ENCODE measurements around the gene NMNAT3.

DNA sequence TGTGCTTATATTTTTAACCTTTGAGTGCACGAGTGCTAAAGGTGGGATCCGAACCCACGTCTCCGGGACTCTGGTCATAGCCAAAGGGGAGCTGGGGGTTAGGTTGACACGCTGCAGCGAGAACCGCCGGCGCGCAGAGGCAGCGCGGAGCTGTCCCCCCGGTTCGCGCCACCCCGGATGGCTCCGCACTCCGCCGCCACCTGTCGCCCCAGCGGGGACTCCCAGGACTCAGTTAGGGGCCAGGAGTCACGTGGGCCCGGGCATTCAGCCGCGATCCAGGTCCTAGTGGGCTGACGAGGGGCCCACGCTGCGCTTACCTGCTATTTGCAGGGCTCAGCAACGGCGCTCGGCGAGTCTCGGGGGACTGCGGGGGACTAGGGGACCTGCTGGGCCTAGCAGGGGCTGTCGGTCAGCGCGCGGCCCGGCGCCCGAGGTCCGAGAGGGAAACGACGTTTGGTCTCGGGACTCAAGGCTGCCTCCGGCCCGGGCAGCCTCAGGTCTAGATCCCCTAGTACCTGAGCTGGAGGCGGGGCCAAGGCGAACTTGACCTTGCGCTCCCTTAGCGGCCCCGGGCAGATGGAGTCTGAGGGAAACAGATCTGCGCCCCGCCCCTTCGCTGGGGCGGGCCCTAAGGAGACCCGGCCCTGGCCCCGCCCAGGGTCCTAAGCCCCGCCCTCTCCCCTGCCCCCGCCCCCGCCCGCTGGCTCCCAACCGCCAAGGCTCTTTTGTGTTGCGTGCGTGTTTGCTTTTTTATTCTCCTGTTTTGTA, at the start of gene NMNAT3:
- TF ChIP-seq, protein P1, sequence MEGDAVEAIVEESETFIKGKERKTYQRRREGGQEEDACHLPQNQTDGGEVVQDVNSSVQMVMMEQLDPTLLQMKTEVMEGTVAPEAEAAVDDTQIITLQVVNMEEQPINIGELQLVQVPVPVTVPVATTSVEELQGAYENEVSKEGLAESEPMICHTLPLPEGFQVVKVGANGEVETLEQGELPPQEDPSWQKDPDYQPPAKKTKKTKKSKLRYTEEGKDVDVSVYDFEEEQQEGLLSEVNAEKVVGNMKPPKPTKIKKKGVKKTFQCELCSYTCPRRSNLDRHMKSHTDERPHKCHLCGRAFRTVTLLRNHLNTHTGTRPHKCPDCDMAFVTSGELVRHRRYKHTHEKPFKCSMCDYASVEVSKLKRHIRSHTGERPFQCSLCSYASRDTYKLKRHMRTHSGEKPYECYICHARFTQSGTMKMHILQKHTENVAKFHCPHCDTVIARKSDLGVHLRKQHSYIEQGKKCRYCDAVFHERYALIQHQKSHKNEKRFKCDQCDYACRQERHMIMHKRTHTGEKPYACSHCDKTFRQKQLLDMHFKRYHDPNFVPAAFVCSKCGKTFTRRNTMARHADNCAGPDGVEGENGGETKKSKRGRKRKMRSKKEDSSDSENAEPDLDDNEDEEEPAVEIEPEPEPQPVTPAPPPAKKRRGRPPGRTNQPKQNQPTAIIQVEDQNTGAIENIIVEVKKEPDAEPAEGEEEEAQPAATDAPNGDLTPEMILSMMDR (IDR thresholded peaks at IDR 0.05), result no peak
- no peak for TF ChIP-seq POLR2A (IDR thresholded peaks at IDR 0.05)
